GM11168 (cell line): Measurements from ENCODE around the gene EFR3B.
"Not testable (repeated sequence)": the region's sequence is repeated elsewhere in the genome, so short reads cannot be mapped to it uniquely, and the experiment has no call there.

Source experiments
- in situ Hi-C: fragments of 300-500 bp; cut with MboI; formaldehyde crosslinking; loops from one replicate; pipeline ENCODE4 v1.12.0; 2022; ENCODE audit warnings: low sequenced_read_pairs; ENCODE audit not compliant: unreplicated experiment

The EFR3B gene

GRCh38 chr2:25131567-25132298 lies 89.9 kb downstream of the EFR3B start:
- in situ Hi-C loops = loop anchor here (25.0 kb wide), 1 partner anchor 719 kb away; no protein-coding TSS in a partner anchor

DNA sequence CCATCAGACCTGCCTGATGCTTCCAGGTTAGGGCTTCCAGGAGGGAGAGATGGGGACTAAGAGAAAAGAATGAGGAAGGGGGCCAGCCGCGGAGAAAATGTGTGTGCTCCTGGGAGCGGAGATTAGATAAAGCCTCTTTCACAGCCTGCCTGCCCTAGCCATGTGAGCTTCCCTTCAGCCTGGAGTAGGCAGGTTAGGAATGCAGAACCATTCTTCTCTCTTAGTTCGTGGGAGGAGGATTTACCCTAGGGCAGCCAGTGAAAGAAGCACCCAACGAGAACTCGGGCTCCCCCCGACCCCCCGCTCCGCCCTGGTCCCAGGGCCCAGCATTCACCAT lies 90.4 kb downstream of the EFR3B start:
- in situ Hi-C loops = loop anchor here (25.0 kb wide), 1 partner anchor 720 kb away; no protein-coding TSS in a partner anchor

- in situ Hi-C loops = loop anchor here (25.0 kb wide), 1 partner anchor 720 kb away; no protein-coding TSS in a partner anchor
Measured at GRCh38 chr2:25132693-25133092, 90.8 kb downstream of the EFR3B start.

DNA sequence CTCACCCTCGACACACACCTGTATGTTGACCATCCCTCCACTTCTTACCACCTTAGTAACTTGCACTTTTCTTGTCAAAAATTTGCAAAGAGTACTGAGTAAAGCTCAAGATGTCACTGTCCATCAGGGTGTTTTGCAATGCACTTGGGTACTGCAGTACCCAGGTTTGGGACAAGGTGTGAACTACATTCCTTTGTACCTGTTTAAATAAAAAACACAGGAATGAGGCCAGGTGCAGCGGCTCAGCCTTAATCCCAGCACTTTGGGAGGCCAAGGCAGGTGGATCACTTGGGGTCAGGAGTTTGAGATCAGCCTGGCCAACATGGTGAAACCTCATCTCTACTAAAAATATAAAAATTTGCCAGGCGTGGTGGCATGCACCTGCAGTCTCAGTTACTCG lies 98.7 kb downstream of the EFR3B start:
- in situ Hi-C loops = loop anchor here (25.0 kb wide), 1 partner anchor 728 kb away; no protein-coding TSS in a partner anchor

GRCh38 chr2:25141120-25141519 lies 99.2 kb downstream of the EFR3B start:
- in situ Hi-C loops = loop anchor here (25.0 kb wide), 1 partner anchor 729 kb away; no protein-coding TSS in a partner anchor

DNA sequence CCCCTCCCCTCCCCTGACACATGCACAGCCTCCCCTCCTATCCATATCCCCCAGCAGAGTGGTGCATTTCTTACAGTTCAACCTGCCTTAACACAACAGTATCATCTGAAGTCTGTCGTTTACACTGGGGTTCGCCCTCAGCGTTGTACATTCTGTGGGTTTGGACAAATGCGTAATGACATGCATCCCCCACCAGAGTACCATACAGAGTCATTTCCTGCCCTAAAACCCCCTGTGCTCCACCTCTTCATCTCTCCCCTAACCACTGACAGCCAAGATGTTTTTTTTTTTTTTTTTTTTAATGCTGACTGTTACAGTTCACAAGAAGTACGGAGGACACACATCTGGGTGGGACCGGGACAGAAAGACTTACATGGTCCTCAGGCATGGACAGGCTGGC lies 103.9 kb downstream of the EFR3B start:
- in situ Hi-C loops = loop anchor here (25.0 kb wide), 1 partner anchor 734 kb away; no protein-coding TSS in a partner anchor

- in situ Hi-C loops = loop anchor here (25.0 kb wide), 1 partner anchor 735 kb away; no protein-coding TSS in a partner anchor
Measured at GRCh38 chr2:25146896-25147295, 105.0 kb downstream of the EFR3B start.

DNA sequence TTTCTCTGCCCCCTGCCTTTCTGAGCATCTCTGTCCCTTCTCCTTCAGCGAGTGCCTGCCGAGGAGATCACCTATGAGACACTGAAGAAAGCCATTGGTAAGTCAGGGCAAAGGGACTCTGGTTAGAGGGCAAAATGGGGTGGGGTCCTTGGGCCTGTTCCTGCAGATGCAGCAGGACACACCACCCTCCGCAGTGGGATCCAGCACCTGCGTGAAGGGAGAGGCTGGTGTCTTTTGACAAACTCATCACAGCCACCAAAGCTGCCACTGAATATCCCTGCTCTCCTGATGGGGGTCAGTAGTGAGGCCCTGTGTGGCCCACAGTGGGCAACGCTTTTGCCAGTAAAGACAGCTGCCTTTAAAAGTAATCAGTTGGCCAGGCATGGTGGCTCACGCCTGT lies 107.8 kb downstream of the EFR3B start:
- in situ Hi-C loops = loop anchor here (25.0 kb wide), 1 partner anchor 737 kb away; no protein-coding TSS in a partner anchor

DNA sequence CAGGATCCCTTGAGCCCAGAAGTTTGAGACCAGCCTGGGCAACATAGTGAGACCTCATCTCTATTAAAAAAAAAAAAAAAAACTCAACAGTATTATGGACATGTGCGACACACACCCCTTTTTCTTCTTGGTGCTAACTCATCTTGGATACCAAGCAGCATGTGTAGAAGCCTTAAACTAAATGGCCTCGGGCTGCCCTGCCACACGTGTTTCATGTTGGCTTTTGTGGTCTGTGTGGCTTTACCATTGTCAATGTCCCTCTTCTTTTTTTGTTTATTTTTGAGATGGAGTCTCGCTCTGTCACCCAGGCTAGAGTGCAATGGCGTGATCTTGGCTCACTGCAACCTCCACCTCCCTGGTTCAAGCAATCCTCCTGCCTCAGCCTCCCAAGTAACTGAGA lies 109.1 kb downstream of the EFR3B start:
- in situ Hi-C loops = not testable (repeated sequence)

DNA sequence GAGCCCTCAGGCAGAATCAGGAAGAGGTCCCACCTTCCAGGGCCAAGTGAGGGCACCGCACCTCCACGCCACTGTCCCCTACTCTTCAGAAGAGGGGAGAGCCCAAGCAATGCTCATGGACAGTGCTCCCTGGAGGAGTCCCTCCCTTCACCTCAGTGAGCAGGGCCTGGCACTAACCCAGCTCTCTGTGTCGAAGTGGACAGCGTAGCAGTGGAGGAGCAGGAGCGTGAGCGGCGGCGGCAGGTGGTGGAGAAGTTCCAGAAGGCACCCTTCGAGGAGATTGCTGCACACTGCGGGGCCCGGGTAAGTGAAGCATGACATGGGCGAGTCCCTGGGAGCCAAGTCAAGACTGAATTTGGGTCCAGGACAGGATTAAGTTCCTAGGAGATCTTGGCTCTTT lies 109.8 kb downstream of the EFR3B start:
- in situ Hi-C loops = no loop called here

DNA sequence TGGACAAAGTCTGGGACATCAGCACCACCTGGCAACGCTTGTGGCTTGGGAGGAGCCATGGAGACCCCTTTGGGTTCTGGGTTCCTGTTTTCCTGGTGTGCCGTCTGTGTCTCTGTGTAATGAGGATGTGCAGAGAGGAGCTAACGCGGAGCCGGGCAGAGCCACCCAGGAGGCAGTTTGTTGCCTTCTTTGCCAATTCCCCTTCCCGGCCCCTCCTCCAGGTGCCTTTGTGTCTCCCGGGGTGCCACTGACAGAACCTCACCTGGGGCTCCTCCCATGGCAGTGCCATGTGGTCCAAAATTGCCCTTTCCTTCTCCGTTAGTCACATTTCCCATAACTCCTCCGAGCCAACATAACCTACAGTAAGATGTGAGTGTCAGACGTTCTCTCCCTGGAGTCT lies 113.5 kb downstream of the EFR3B start:
- in situ Hi-C loops = no loop called here

DNA sequence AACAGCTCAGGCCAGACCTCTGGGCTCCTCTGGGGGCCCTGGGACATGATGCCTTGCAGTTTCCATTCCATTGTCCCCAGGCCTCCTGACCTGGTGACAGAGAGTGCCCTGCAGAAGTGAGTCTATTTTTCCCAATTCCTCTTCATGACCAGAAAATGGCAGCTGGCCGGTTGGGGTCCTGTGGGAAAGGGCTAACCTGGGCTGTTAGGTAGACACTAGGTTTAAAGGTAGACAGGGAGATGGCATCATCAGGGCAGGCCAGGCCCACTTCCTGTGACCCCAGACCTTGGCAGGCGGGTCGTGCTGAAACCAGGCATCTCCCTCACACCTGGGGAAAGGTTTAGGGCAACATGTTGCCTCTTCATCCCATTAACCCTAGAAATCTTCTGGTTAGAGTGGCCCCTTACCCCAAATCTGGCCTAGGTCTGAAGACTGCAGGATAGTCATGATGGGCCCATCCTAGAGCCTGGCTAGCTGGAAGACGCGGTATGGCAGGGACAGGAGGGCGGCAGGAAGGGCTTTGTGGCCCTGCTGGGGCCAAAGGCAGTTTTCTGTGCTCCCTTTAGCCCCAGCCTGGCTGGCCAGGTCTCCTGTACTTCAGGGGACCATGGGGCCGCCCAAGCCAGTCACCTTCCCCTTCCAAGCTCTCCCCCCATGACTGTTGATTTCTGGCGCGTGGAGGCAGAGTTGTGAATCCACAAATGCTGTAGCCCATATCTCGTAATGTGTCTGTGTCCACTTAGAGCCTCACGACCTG lies 116.4 kb downstream of the EFR3B start:
- in situ Hi-C loops = no loop called here

DNA sequence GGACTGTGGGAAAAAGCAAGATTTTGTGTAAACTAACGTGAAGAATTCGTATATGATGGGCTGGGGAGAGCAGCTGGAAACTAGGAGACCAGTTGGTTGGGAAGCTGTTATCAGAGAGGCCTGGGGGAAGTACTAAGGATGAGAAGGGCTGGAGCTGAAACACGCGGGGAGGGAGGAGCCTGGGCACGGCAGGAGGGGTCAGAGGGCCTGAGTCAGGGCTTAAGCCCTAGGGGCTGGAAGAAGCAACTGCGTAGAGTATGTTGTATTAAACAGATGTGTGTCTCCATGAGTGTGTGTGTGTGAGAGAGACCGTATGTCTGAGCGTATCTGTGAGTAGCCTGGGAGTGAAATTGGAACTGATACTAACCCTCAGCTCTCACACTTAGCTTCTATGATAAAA lies 118.1 kb downstream of the EFR3B start:
- in situ Hi-C loops = no loop called here

GRCh38 chr2:25160376-25160775 lies 118.5 kb downstream of the EFR3B start:
- in situ Hi-C loops = no loop called here

GRCh38 chr2:25161055-25161781 lies 119.3 kb downstream of the EFR3B start:
- in situ Hi-C loops = no loop called here

DNA sequence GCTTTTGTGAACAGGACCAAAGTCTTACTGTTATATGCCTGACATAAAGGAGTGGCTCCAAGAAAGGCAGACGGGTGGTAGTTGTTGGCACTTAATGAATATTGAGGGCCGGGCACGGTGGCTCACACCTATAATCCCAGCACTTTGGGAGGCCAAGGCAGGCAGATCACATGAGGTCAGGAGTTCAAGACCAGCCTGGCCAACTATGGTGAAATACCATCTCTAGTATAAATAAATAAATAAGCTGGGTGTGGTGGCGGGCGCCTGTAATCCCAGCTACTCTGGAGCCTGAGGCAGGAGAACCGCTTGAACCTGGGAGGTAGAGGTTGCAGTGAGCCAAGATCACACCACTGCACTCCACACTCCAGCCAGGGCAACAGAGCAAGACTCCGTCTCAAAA lies 120.2 kb downstream of the EFR3B start:
- in situ Hi-C loops = not testable (repeated sequence)

- in situ Hi-C loops = no loop called here
Measured at GRCh38 chr2:25164561-25164960, 122.7 kb downstream of the EFR3B start.

GRCh38 chr2:25165992-25166875 lies 124.4 kb downstream of the EFR3B start:
- in situ Hi-C loops = no loop called here

DNA sequence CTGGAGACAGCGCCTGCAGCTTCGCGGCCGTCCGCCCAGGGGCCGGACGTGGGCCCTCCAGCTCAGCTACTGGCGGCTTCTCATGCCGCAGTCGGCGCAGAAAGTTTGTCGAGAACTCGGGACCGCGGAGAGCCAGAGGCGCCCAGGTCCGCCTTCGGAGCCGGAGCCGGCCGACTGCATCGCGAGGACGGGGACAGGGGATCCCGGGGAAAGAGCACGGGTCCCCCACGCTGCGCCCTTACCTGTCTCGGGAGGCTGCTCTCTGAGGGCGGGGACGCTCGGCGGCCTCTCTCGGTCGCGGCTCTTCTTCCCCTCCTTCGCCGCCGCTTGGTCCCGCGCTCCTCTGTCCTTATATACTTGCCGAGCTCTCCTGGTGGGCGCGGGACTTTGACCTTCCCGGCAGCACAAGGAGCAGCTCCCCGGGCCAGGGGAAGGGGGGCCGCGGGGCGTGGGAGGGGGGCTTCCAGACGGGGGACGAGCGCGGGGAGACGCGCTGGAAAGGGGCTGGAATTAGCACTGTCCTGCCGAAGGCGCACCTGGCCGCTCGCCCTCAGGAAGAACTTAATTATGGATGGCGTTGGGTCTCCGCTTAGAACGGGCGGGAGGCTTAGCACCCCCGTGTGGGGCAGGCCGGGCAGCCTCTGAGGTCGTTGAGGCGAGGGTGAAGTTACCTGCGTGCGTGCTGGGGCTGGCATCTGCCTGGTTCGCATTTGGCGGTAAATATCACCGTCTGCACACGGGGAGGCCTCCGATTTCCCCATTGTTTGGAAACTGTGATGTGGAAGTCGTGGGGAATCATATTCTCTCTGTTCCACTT lies 126.6 kb downstream of the EFR3B start, which contains the start of gene POMC:
TSS of gene POMC (minus strand) at position 325 of the 817 bp plus-strand sequence. CDS start 3,808 bp downstream, outside the sequence.
- in situ Hi-C loops = no loop called here
